ENCODE results near the gene SNRNP48.

Gene SNRNP48

GRCh38 chr6:7589949-7590917, at the start of gene SNRNP48:
Gene SNRNP48 (plus strand): TSS chr6:7590198. CDS start chr6:7590258, 60 bp downstream.
- peak; percentile 88 to 90 for DNase-seq

GRCh38 chr6:7540595-7540994, 49.4 kb upstream of the SNRNP48 start:
- DNase-seq = no peak

GRCh38 chr6:7541175-7542064, 48.6 kb upstream of the SNRNP48 start, which contains the start of gene DSP:
Gene DSP (plus strand): TSS chr6:7541671. CDS start chr6:7541916, 245 bp downstream.
- DNase-seq = no peak

- DNase-seq = no peak
These were observed 47.7 kb upstream of the SNRNP48 start for GRCh38 chr6:7542065-7542873.

GRCh38 chr6:7542874-7543624, 46.9 kb upstream of the SNRNP48 start:
- no peak for DNase-seq

GRCh38 chr6:7543789-7544424, 46.1 kb upstream of the SNRNP48 start:
- DNase-seq = no peak

- DNase-seq = no peak
These were observed 45.4 kb upstream of the SNRNP48 start for GRCh38 chr6:7544597-7544996.

- no peak for DNase-seq
These were observed 44.5 kb upstream of the SNRNP48 start for GRCh38 chr6:7545316-7546019.

- DNase-seq = no peak
These were observed 44.0 kb upstream of the SNRNP48 start for GRCh38 chr6:7546020-7546369.

GRCh38 chr6:7546383-7546782, 43.6 kb upstream of the SNRNP48 start:
- no peak for DNase-seq

GRCh38 chr6:7546896-7547295, 43.1 kb upstream of the SNRNP48 start:
- no peak for DNase-seq

GRCh38 chr6:7547315-7547714, 42.7 kb upstream of the SNRNP48 start:
- DNase-seq = no peak

- no peak for DNase-seq
These were observed 39.6 kb upstream of the SNRNP48 start for GRCh38 chr6:7550433-7550801.

- no peak for DNase-seq
These were observed 35.3 kb upstream of the SNRNP48 start for GRCh38 chr6:7554533-7555275.

- no peak for DNase-seq
These were observed 34.3 kb upstream of the SNRNP48 start for GRCh38 chr6:7555671-7556070.

GRCh38 chr6:7556394-7557106, 33.4 kb upstream of the SNRNP48 start:
- DNase-seq = no peak

GRCh38 chr6:7557652-7558051, 32.3 kb upstream of the SNRNP48 start:
- DNase-seq = no peak

GRCh38 chr6:7558781-7559180, 31.2 kb upstream of the SNRNP48 start:
- no peak for DNase-seq

- DNase-seq = no peak
These were observed 30.8 kb upstream of the SNRNP48 start for GRCh38 chr6:7559196-7559595.

Measured in CD4-positive, alpha-beta T cell treated with Interleukin-1 beta for 1 hour (primary cell).